SK-N-SH treated with all-trans-retinoic acid at 6 μM for 48 hours (cell line): ENCODE data around the gene KPNA1.

Experiments used
- ARNTL ChIP-seq: fragments of 450-650 bp; formaldehyde crosslinking; IDR thresholded peaks from 2 replicates; pipeline ENCODE4 v1.5.0; 2020; ENCODE audit warnings: low read depth, mild to moderate bottlenecking, moderate library complexity, borderline replicate concordance
- CSDC2 ChIP-seq: fragments of 250-450 bp; sonication (Bioruptor Pico); IDR thresholded peaks from 2 replicates; pipeline ENCODE4 v1.5.0; 2020; ENCODE audit warnings: mild to moderate bottlenecking, moderate library complexity
- PPARA ChIP-seq: fragments of 250-450 bp; sonication (Bioruptor Pico); IDR thresholded peaks from 2 replicates; pipeline ENCODE4 v1.5.0; 2020; ENCODE audit warnings: mild to moderate bottlenecking, borderline replicate concordance
- RARB ChIP-seq: fragments of 250-450 bp; sonication (Bioruptor Pico); IDR thresholded peaks from 2 replicates; pipeline ENCODE4 v1.8.0; 2021; ENCODE audit warnings: mild to moderate bottlenecking, moderate library complexity
- ZFP3 ChIP-seq: fragments of 250-450 bp; sonication (Bioruptor Pico); IDR thresholded peaks from 2 replicates; pipeline ENCODE4 v1.5.0; 2020; ENCODE audit warnings: mild to moderate bottlenecking, moderate library complexity
- TF ChIP-seq, protein P1 (sequence below): fragments of 250-450 bp; sonication (Bioruptor Pico); IDR thresholded peaks from 2 replicates; pipeline ENCODE4 v1.8.0; 2020; ENCODE audit warnings: mild to moderate bottlenecking, moderate library complexity, borderline replicate concordance
- TF ChIP-seq, protein P2 (sequence below): fragments of 250-450 bp; sonication (Bioruptor Pico); IDR thresholded peaks from 2 replicates; pipeline ENCODE4 v1.8.0; 2021; ENCODE audit warnings: low read depth, mild to moderate bottlenecking, moderate library complexity, borderline replicate concordance

DNA sequence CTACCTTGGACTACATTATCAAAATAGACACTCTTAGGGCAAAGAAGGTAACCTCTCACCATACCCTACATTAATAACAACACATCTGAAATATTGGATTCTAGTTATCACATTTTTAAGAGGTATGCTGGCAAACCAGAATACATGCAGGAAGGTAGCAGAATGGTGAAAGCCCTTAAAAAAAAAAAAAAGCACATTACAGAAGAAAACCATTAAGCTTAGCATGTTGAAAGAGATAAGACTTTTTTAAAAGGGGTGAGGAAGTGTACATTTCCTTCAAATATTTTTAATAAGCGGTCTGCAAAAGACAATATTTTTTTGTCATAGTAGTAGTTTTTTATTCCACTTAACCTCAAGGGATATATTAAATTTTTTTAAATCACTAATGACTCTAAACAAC lies 52.3 kb downstream of the KPNA1 start:
- TF ChIP-seq CSDC2 (CRISPR knock-in tag) (no peak), PPARA (CRISPR knock-in tag) (no peak), RARB (CRISPR knock-in tag) (no peak), ARNTL (CRISPR knock-in tag) (no peak), ZFP3 (CRISPR knock-in tag) (no peak)
- TF ChIP-seq, protein P1, sequence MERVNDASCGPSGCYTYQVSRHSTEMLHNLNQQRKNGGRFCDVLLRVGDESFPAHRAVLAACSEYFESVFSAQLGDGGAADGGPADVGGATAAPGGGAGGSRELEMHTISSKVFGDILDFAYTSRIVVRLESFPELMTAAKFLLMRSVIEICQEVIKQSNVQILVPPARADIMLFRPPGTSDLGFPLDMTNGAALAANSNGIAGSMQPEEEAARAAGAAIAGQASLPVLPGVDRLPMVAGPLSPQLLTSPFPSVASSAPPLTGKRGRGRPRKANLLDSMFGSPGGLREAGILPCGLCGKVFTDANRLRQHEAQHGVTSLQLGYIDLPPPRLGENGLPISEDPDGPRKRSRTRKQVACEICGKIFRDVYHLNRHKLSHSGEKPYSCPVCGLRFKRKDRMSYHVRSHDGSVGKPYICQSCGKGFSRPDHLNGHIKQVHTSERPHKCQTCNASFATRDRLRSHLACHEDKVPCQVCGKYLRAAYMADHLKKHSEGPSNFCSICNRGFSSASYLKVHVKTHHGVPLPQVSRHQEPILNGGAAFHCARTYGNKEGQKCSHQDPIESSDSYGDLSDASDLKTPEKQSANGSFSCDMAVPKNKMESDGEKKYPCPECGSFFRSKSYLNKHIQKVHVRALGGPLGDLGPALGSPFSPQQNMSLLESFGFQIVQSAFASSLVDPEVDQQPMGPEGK (CRISPR knock-in tag), result no peak
- TF ChIP-seq, protein P2, sequence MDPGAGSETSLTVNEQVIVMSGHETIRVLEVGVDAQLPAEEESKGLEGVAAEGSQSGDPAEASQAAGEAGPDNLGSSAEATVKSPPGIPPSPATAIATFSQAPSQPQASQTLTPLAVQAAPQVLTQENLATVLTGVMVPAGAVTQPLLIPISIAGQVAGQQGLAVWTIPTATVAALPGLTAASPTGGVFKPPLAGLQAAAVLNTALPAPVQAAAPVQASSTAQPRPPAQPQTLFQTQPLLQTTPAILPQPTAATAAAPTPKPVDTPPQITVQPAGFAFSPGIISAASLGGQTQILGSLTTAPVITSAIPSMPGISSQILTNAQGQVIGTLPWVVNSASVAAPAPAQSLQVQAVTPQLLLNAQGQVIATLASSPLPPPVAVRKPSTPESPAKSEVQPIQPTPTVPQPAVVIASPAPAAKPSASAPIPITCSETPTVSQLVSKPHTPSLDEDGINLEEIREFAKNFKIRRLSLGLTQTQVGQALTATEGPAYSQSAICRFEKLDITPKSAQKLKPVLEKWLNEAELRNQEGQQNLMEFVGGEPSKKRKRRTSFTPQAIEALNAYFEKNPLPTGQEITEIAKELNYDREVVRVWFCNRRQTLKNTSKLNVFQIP (CRISPR knock-in tag), result no peak
